HG03108 (cell line): ENCODE data around the gene RAB44.

ENCODE experiments used
- ATAC-seq: cut with Tn5 transposase; IDR thresholded peaks from one replicate; pipeline ENCODE4 v1.9.1; 2021; ENCODE audit warnings: moderate library complexity; ENCODE audit not compliant: unreplicated experiment

RAB44 gene

DNA sequence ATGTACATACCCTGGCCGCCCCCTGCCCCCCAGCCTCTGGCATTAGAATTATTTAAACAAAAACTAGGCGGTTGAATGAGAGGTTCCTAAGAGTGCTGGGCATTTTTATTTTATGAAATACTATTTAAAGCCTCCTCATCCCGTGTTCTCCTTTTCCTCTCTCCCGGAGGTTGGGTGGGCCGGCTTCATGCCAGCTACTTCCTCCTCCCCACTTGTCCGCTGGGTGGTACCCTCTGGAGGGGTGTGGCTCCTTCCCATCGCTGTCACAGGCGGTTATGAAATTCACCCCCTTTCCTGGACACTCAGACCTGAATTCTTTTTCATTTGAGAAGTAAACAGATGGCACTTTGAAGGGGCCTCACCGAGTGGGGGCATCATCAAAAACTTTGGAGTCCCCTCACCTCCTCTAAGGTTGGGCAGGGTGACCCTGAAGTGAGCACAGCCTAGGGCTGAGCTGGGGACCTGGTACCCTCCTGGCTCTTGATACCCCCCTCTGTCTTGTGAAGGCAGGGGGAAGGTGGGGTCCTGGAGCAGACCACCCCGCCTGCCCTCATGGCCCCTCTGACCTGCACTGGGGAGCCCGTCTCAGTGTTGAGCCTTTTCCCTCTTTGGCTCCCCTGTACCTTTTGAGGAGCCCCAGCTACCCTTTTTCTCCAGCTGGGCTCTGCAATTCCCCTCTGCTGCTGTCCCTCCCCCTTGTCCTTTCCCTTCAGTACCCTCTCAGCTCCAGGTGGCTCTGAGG lies 11.5 kb upstream of the RAB44 start:
- no peak for ATAC-seq

DNA sequence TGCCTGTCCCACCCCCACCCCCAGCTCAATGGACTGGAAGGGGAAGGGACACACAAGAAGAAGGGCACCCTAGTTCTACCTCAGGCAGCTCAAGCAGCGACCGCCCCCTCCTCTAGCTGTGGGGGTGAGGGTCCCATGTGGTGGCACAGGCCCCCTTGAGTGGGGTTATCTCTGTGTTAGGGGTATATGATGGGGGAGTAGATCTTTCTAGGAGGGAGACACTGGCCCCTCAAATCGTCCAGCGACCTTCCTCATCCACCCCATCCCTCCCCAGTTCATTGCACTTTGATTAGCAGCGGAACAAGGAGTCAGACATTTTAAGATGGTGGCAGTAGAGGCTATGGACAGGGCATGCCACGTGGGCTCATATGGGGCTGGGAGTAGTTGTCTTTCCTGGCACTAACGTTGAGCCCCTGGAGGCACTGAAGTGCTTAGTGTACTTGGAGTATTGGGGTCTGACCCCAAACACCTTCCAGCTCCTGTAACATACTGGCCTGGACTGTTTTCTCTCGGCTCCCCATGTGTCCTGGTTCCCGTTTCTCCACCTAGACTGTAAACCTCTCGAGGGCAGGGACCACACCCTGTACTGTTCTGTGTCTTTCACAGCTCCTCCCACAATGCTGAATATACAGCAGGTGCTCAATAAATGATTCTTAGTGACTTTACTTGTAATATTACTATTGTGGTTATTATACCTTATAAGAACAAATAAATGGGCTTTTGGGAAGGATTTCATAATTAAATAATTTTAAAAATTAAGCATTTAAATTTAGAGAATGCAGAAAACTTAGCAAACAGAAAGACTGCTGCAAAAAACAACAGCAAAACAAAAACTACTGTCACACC lies 10.7 kb upstream of the RAB44 start:
- ATAC-seq = no peak

DNA sequence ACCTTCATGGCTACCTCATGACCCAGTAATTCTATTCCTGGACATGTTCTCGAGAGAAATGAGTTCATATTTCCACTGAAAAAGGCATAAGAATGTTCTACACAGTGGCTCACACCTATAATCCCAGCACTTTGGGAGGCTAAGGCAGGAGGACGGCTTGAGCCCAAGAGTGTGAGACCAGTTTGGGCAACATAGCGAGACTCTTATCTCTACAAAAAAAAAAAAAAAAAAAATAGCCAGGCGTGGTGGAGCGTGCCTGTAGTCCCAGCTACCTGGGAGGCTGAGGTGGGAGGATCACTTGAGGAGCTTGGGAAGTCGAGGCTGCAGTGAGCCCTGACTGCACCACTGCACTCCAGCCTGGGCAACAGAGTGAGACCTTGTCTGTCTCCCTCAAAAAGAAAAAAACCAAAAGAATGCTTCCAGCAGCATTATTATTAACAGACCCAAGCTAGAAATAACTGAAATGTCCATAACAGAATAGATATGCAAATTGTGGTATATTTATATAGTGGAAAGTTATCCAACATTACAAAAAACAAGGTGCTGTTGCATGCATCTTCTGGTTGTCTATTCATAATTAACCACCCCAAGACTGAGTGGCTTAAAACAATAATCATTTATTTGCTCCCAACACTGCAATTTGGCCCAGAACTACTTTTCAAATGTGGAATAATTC lies 9.4 kb upstream of the RAB44 start:
- no peak for ATAC-seq

DNA sequence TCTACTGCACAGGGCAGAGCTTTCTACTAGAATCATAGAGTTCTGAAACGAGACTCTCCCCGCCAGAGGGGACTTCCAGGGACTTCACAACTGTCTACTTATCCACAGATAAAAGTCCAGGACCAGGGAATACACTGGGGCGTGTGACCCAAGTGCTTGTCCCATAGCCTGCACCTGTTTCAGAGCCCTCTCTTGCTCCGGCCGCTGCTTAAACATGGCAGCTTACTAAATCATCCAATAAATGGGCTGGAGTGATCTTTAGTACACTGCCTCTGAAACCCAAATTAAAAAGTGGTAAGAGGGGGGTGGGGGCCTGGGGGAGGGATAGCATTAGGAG lies 8.9 kb upstream of the RAB44 start:
- no peak for ATAC-seq

DNA sequence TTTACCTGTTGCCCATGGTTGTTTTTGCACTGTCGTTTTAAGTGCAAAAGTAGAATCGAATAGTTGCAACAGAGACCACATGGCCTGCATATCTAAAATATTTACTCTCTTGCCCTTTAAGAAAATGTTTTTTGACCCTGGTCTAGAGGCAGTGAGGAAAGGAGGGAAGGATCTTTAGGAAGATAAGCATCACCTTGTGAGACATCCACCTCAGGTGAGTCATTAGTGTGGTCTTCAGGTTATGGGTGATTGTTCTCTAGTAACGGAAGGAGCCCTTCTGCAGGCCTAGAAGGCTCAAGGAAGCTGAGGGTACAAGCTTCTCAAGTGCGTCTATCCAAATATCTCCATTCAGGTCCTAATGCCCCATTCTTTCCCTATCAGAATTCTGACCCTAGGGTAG lies 6.6 kb upstream of the RAB44 start:
- ATAC-seq = no peak

- no peak for ATAC-seq
Observed at GRCh38 chr6:36691612-36692011, 6.0 kb upstream of the RAB44 start.

GRCh38 chr6:36692220-36692619 lies 5.4 kb upstream of the RAB44 start:
- ATAC-seq = no peak

DNA sequence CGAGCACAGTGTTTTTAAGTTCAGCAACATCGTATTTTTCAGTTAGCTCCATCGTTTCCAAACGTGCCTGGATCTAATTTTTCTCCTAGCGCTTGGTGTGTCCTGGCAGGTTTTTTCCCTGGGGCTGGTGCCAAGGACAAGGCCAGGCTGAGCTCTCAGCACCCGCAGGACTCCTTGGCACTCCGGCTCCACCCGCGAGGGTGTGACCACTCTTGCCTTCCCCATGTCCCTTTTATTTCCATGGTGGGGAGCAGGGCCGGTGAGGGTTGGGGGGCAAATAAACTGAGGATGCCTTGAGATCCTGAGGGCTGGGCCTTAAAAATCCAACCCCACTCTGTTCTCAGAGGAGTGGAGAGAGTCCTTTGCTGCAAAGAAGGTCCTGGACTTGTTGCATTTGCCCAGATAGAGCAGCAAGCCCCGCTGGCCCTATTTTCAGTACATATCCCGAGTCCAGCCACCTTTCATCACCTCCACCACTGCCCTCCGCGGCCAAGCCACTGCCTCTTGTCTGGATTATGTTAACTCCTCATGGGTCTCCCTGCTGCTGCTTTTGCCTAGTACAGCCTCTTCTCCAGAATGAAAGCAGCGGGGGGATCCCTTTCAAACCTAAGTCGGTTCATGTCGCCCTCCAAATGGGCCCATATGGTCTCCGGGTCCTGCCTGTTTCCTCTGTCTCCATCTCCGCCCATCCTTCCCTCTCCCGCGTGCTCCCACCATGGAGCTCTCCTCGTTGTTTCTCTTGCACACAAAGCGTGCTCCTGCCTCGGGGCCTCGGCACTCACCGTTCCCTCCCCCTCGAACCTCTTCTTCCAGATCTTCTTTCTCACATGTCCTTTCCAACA lies 4.5 kb upstream of the RAB44 start:
- no peak for ATAC-seq

DNA sequence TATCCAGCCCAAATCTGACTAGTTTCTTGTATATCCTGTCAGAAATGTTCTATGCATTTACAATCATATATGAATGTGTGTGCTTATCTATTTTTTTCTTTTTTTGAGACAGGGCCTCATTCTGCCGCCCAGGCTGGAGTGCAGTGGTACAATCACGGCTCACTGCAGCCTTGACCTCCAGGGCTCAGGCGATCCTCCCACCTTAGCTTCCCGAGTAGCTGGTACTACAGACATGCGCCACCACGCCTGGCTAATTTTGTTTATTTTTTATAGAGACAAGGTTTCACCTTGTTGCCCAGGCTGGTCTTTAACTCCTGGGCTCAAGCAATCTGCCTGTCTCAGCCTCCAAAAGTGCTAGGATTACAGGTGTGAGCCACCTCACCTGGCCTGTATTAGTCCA lies 3.0 kb upstream of the RAB44 start:
- ATAC-seq = no peak

DNA sequence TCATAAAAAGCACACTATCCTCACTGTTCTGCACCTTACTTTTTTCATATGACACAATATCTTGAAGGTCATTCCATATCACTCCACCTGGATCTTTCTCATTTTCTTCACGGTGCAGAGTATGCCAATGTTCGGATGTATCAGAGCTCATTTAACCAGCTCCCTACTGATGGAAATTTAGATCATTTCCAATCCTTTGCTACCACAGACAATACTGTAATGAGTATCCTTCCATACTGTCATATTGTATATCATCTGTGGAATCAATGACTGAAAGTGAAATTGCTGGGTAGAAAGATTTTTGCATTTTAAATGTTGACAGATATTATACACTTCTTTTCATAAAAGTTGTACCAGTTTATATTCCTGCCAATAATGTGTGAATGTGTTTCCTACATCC lies 2.2 kb upstream of the RAB44 start:
- no peak for ATAC-seq

- no peak for ATAC-seq
Observed at GRCh38 chr6:36698196-36698595, 570 bp downstream of the RAB44 start.

- ATAC-seq = no peak
Observed at GRCh38 chr6:36698871-36699271, 1.2 kb downstream of the RAB44 start.

GRCh38 chr6:36699348-36699747 lies 1.7 kb downstream of the RAB44 start:
- no peak for ATAC-seq

DNA sequence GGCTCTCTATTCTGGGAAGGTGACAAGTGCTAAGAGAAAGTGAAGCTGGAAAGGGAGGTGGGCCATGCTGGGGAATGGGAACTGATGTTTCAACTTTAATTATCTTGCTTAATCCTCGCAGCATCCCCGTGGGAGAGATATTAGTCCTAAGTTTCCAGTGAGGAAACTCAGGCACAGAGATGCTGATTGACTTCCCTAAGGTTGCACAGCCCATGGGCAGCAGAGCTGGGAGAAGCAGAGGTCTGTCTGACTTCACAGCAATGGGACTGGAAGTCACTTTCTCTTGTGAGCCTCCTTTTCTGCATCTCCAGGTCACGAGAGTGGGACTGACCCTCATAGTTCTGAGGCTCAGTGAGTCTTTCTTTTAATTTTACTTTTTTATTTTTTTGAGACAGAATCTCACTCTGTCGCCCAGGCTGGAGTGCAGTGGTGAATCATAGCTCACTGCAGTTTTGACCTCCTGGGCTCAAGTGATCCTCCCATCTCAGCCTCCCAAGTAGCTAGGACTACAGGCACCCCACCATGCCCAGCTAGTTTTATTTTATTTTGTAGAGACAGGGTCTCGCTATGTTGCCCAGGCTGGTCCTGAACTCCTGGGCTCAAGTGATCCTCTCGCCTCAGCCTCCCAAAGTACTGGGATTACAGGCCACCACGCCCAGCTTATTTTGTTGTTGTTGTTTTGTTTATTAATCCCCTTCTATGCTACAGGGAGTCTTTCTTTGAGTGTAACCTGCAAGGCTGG lies 2.6 kb downstream of the RAB44 start:
- ATAC-seq = no peak

DNA sequence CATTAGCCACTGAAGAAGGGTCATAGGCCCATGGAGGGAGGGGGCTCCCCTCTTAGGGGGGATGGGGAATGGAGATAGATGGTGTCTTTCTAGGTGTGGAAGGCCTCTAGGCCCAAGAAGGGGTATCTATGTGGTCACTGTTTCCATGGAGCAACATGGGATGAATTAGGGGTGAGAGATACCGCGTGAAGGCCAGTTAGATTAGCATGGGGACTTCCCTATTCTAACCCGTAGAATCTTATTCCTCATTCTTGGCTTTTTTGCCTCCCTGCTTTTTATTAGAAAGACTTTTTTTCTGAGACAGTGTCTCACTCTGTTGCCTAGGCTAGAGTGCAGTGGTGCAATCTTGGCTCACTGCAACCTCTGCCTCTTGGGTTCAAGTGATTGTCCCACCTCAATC lies 3.2 kb downstream of the RAB44 start:
- ATAC-seq = no peak

DNA sequence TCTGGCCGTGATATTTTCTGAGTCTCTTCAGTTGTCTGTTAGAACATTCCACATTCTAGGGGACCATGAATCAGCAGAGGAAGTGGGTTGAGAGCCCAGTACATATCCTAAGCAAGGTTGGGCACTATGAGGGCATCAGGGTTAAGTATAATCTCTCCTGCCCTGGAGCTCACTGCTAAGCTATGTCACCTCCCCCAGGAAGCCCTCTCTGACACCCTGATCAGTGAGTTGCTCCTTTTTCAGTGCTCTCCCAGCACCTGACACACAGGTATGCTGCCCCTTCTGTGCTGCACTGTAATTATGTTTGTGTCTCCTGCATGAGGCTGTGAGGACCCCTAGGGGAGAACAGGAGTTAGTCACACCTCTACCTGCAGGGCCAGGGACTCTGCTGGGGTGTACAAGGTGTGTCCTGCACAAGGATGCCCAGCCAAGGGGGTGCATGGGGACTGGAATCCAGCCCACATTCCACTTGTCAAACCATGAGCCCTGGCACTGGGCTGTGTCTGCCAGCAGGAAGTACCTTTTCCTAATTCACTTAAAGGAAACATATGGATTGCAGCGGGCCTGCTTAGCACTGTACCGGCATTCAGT lies 3.9 kb downstream of the RAB44 start:
- no peak for ATAC-seq

DNA sequence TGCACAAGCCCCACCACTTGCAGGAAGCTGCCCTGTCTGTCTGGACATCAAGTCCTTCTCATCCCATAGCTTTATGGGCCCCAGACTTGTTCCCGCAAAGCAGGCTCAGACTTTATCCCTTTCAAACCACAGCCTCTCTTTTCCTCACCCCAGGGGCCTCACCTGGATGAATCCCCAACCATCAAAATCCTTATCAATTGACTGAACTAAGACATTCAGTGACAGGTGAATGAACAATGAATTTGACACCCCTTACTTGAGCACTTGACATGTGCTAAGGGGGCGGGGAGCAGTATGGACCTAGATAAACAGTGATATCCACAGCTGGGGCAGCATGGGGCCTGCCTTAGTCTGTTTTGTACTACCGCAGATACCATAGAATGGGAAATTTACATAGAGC lies 5.0 kb downstream of the RAB44 start:
- ATAC-seq = no peak

GRCh38 chr6:36703081-36703606 lies 5.5 kb downstream of the RAB44 start:
- no peak for ATAC-seq

GRCh38 chr6:36703982-36704381 lies 6.4 kb downstream of the RAB44 start:
- ATAC-seq = no peak
